ENCODE results near the gene SKOR2.
"Not testable (repeated sequence)": the region's sequence is repeated elsewhere in the genome, so short reads cannot be mapped to it uniquely, and the experiment has no call there.

The SKOR2 gene

DNA sequence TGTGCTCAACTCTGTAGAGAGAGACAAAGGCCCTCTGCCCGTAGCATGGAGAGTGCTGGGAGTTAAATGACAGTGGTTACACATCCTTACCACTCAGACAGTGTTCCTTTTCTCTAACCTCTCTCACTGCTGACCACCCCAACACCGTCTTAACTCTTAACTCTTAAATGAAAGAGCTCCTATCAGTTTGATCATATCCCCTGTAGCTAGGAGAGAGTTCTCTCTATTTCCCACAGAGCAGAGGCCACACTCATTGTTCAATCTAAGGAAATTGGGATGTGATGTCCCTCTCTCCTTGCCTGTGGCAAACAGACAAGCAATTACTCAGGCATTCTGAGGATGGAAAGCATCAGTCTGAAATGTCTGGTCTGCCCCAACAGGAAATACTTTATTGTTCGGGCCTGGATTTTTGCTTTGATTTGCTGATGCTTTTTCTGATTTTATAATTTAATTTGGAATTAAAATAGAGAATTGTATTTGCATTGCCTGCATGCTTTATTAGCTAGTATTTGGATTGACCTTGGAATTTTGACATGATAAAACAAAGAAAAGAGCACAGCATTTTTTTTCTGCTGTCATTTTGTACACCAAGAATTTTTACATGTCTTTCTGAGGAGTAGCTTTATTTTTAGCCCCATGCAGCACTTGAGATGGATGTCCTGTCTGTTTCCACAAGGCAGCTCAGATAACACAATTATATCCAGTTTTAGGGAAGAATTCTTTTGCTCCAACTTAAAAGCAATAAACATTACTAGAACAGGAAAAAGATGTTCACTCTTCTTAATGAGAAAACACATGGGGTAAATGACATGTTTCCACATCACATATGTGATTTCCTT lies 47.6 kb downstream of the SKOR2 start:
- DNase-seq (ENCODE audit: low read depth) = no peak

DNA sequence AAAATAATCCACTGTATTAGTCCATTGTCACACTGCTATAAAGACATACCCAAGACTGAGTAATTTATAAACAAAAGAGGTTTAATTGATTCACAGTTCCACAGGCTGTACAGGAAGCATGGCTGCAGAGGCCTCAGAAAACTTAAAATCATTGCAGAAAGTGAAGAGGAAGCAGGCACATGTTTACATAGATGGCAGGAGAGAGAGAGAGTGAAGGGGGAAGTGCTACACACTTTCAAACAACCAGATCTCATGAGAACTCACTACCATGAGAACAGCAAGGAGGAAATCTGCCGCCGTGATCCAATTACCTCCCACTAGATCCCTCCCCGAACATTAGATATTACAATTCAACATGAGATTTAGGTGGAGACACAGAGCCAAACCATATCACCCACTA lies 55.5 kb downstream of the SKOR2 start:
- not testable (repeated sequence) for DNase-seq (ENCODE audit: low read depth)

DNA sequence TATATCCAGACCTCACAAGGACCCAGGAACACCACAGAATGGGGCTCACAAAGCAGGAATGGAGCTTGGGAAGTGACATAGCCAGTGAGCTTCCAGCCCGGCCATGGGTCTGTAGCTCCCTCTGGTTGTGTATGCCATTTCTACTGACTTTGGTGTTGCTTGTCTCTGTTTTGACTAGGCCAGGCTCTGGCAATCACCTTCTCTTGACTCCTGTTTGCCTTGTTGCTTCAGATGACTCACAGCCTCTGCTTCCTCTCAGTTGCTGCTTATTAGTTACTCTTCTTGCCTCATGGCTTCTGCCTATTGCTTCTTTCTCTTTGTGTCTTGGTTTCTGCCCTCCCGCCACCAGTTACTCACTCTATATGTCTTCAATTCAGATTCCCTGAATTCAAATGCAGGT lies 59.5 kb downstream of the SKOR2 start:
- no peak for DNase-seq (ENCODE audit: low read depth)

DNA sequence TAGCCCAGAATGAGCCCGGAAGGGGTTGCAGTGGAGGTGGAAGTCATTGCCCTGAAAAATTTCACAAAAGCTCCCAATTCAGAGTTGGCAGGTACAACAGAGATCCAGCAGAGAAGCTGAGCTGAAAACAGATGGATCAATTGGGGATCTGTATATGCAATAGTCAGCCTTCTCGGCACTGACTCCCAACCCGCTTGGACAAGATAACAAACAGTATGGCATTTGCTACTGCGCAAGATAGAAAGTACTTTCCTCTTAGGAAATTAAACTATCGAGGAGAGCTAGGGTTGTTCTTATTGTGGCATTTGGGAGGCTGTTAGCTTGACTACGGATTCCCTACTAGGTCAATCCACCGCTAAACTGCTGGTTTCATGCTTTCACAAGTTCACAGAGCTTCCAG lies 63.7 kb downstream of the SKOR2 start:
- no peak for DNase-seq (ENCODE audit: low read depth)

DNA sequence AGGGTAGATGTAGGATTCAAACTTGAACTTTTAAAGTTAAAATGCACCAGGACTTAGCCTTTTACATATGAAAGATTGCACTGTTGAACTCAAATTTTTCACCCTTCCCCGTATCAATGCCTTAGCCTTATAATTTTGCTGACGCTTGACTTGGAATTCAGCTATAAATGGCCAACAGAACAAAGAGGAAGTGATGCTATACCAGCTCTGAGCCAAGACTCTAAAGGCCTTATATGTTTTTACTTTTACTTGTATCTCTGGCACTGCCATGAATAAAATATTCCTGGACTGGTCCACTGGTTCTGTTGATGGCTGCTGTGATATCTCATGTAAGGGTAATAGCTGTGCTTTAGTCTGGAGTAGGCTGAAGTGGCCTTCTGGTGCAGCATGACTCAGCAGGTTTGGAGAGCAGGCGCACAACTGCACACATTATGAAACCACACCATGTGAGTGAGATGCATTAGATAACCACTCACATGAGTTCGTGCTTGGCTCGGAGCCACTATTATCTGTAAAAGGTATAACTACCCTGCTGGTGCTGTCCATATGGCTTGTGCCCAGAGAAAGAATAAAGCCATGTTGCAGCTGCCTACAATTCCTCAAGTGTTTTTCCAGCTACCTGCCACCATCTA lies 66.9 kb downstream of the SKOR2 start:
- DNase-seq (ENCODE audit: low read depth) = peak; percentile 10

DNA sequence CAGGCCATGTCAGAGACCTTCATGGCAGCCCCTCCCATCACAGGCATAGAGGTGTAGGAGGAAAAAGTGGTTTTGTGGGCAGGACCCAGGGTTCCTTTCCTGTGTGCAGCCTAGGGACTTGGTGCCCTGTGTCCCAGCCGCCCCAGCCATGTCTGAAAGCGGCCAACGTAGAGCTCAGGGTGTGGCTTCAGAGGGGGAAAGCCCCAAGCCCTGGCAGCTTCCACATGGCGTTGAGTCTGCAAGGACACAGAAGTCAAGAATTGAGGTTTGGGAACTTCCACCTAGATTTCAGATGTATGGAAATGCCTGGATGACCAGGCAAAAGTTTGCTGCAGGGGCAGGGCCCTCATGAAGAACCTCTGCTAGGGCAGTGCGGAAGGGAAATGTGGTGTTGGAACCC lies 69.3 kb downstream of the SKOR2 start:
- not testable (repeated sequence) for DNase-seq (ENCODE audit: low read depth)

DNA sequence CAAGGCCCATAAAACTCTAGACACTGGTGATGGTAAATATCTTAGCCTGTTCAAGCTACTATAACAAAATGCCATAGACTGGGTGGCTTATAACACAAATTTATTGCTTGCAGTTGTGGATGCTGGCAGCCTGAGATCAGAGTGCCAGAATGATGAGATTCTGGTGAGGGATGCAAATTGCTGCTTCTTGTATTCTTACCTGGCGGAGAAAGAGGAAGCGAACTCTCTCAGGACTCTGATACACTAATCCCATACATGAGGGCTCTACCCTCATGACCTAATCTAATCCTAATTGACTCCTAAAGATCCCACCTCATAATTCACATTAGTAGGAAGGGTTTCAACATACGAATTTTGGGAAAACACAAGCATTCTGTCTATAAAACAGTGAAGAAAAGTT lies 70.7 kb downstream of the SKOR2 start:
- no peak for DNase-seq (ENCODE audit: low read depth)

DNA sequence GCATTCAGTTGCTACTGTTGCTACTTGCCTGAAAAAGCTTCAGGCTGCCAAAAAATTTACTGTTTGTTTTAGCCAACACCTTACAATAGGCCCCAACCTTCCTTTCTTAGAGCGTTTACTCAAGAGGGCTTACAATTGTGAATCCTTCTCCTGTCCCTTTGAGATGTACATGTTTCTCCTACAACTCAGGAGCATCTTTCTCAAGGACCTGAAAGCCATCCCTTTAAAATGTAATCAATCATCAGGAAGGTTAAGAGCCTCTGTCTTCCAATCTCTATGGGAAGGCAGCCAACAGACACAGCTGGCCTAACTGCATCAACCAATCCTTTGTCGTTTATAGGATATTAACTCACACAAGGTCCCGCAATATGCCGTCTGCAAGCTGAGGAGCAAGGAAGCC lies 71.9 kb downstream of the SKOR2 start:
- DNase-seq (ENCODE audit: low read depth) = no peak

DNA sequence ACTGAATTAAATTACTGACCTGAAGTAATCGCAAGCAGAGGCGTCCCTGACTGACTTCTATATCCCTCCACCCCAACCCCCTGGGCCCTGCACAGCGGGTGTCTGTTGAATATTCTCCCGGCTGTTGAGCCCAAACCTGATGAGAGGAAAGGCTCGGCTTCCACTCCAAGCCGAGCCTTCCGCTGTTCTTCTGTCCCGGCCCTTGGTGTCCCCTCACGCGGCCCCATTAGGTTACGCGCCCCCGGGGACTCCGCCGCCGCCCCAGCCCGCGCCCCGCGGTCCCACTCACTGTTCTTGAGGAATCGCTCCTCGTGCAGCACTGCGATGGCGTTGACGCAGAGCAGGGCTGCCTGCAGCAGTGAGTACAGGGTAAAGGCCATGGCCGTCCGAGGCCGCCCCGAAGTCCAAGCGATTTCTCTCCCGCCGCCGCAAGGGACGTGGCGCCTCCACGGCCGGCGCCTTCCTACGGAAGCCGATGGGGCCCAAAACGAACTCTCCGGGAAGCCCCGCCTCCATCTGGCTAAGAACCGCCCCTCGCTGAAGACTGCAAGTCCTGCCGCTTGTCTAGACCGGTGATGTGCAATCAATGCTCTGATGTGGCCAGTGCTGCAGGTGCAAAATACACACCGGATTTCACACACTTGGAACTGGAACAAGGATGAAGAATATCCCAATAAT lies 75.4 kb downstream of the SKOR2 start, which contains the start of gene IER3IP1:
Gene IER3IP1, minus strand, starts transcription at position 467 of the 678 bp plus-strand sequence. Its CDS starts 87 bp downstream, at position 380.
- peak; percentile 91 for DNase-seq (ENCODE audit: low read depth)

DNA sequence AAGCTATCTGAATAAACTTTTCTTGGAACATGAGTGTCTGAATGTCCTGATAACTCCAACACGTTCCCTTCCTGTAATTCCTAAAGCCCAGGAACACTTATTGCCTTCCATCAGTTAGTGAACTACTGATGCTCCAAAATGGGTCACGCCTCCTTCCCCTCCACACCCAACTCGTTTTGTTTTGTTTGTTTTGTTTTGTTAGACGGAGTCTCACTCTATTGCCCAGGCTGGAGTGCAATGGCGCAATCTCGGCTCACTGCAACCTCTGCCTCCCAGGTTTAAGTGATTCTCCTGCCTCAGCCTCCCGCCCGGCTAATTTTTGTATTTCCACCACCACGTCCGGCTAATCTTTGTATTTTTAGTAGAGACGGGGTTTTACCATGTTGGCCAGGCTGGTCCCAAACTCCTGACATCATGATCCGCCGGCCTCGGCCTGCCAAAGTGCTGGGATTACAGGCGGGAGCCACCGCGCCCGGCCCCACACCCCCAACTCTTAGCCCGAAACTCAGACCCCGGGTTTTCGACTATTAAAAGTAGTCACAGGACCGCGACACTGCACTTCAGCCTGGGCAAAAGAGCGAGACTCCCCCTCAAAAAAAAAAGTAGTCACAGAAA lies 76.1 kb downstream of the SKOR2 start:
- no peak for DNase-seq (ENCODE audit: low read depth)

DNA sequence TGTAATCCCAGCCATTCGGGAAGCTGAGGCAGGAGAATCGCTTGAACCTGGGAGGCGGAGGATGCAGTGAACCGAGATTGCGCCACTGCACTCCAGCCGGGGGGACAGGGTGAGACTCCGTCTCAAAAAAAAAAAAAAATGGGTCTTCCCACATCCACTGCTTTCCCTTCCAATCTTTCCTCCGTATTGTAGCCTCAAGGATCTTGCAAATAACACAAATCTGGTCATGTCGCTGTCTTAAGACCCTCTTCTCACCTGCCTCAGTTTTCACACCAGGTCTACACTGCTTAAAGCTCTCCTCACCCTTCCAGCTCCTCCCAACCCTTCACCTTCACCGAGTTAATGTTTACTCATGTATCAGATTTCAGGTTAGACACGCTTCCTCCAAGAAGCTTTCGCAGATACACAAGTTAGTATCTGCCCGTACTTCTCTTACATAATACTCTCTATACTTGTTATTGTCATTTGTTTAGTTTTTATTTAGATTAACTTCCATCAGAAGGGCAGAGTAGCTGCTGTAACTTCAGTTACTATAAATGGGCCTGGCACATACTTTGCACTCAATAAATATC lies 76.8 kb downstream of the SKOR2 start:
- DNase-seq (ENCODE audit: low read depth) = no peak

DNA sequence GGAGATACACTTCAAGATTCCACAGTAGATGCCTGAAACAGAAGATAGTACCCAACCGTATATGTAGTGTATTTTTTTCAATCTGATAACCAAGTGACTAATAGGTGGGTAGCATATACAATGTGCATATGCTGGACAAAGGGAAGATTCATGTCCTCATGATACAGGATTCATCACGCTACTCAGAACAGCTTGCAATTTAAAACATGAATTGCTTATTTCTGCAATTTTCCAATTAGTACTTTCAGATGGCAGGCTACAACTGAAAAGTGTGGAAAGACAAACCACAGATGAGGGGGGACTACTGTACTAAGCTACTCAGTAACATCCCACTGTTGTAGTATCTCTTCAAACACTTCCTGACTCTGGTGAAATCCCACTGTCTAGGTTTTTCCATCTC lies 79.0 kb downstream of the SKOR2 start:
- DNase-seq (ENCODE audit: low read depth) = no peak

DNA sequence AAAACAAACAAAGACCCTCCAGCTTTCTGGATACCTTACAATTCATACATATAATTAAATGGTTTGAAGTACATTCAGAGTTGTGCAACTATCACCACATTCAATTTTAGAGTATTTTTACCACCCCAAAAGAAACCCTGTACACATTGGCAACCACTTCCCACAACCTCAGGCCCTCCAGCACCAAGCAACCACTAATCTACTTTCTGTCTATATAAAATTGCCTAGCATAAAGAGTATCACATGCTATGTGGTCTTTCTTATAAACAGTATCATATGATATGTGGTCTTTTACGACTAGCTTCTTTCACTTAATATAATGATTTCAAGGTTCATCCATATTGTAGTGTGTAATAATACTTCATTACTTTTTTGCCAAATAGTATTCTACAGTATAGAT lies 82.5 kb downstream of the SKOR2 start:
- DNase-seq (ENCODE audit: low read depth) = no peak

DNA sequence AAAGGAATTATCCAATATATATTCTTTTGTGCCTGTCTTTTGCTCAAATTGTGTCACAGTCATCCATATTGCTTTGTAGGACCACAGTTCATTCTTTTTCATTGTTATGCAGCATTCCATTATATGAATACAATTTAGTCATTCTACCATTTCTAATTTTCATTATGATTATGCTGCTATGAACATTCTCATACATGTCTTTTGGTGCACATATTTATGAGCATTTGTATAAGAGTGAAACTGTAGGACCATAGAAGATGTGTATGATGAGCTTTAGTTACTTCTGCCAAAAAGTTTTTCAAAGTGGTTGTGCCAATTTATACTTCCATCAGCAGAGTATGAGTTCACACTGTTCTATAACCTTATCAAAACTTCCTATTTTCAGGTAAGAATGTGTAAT lies 83.0 kb downstream of the SKOR2 start:
- DNase-seq (ENCODE audit: low read depth) = no peak

DNA sequence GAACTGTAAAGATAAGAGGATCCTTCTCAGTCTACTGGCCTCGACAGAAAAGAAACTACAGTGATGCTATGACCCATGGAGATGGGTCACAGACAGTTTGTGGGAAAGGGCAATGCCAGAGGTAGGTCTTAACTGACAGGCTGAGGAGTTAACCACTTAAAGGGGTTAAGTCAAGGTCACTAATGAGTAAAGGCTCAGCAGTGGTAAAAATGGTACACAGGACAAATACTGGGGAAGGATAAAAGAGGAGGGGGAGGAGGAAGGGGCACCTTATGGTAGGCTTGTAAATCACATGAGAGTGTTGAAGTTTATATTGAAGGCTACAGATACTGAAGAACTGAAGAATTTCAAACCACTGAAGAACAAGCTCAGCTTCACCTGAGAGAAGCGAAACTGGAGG lies 85.2 kb downstream of the SKOR2 start:
- no peak for DNase-seq (ENCODE audit: low read depth)

DNA sequence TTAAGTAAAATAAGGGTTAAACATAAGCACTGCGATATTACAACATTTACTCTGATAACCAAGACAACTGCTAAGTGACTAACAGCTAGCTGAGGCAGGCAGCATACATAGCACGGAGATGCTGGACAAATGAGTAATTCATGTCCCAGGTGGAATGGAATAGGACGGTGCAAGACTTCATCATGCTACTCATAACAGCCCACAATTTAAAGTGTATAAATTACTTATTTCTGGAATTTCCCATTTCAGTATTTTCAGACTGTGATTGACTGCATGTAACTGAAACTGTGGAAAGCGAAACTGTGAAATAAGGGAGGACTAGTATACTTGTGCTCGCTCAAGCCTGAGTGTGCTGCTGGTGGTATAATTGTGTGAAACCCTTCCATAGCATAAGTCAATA lies 88.2 kb downstream of the SKOR2 start:
- DNase-seq (ENCODE audit: low read depth) = peak; percentile 22

DNA sequence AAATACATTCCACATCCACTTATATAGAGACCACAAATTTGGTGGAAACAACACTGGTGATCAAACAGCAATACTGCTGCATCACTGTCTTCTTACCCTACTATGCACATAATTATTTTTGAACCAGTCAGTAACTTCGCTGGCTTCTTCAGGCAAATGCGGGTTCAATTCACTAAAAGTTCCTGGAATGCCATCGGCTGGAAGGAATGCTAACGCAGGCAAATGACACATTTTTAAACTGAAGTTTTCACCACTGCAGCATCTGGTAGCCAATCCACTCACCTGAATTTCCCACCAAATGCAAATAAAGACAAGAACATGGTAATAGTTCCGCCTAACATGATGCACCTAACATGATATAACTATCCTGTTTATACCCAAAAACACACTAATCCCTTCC lies 91.2 kb downstream of the SKOR2 start:
- DNase-seq (ENCODE audit: low read depth) = no peak

DNA sequence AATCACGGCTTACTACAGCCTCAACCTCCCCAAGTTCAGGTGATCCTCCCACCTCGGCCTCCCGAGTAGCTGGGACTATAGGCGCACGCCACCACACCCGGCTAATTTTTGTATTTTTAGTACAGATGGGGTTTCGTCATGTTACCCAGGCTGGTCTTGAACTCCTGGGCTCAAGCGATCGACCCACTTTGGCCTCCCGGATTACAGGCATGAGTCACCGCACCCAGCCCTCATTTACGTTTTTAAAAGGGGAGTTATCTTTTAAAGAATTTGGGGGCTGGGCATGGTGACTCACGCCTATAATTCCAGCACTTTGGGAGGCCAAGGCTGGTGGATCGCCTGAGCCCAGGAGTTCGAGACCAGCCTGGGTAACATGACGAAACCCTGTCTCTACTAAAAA lies 93.1 kb downstream of the SKOR2 start:
- not testable (repeated sequence) for DNase-seq (ENCODE audit: low read depth)
